Glomerular endothelial cell (primary cell): ENCODE results near the gene HUNK. TPM values are rescaled to one million over a fixed set of nuclear protein-coding genes. Genes with fewer than 3 reads are reported as not detected.
"Not testable (repeated sequence)": the region's sequence is repeated elsewhere in the genome, so short reads cannot be mapped to it uniquely, and the experiment has no call there.

Experiments
- DNase-seq: peaks from one replicate; pipeline ENCODE4 v3.0.0-alpha.2; 2011; ENCODE audit warnings: low read depth, low spot score; ENCODE audit errors: extremely low read depth
- total RNA-seq: library from RNA; depleted of rRNA; stranded (reverse); fragments of >200 nt; gene quantifications from 2 replicates; pipeline ENCODE4 v1.2.3, GENCODE V29; 2015

Gene HUNK
- total RNA-seq, 1 donor from 2014 or later: not detected

GRCh38 chr21:31869750-31870149, 3.1 kb upstream of the HUNK start:
- no peak for DNase-seq

- no peak for DNase-seq
Measured at GRCh38 chr21:31870472-31871193, 2.2 kb upstream of the HUNK start.

GRCh38 chr21:31871371-31871770, 1.4 kb upstream of the HUNK start:
- not testable (repeated sequence) for DNase-seq

- DNase-seq: no peak
Measured at GRCh38 chr21:31872072-31872451, 758 bp upstream of the HUNK start.

GRCh38 chr21:31873275-31873695, 465 bp downstream of the HUNK start:
- DNase-seq: no peak

- no peak for DNase-seq
Measured at GRCh38 chr21:31873696-31874599, 1.1 kb downstream of the HUNK start.

GRCh38 chr21:31874812-31875212, 2.0 kb downstream of the HUNK start:
- DNase-seq: no peak

GRCh38 chr21:31875496-31876015, 2.7 kb downstream of the HUNK start:
- no peak for DNase-seq

GRCh38 chr21:31877463-31877957, 4.7 kb downstream of the HUNK start:
- no peak for DNase-seq

GRCh38 chr21:31878831-31879230, 6.0 kb downstream of the HUNK start:
- no peak for DNase-seq

GRCh38 chr21:31879241-31879650, 6.4 kb downstream of the HUNK start:
- no peak for DNase-seq

GRCh38 chr21:31879911-31880310, 7.1 kb downstream of the HUNK start:
- DNase-seq: no peak

GRCh38 chr21:31880816-31881215, 8.0 kb downstream of the HUNK start:
- no peak for DNase-seq

- no peak for DNase-seq
Measured at GRCh38 chr21:31882711-31883110, 9.9 kb downstream of the HUNK start.

GRCh38 chr21:31885146-31885545, 12.3 kb downstream of the HUNK start:
- no peak for DNase-seq

- DNase-seq: no peak
Measured at GRCh38 chr21:31886915-31887314, 14.1 kb downstream of the HUNK start.

GRCh38 chr21:31887391-31887841, 14.6 kb downstream of the HUNK start:
- DNase-seq: no peak

GRCh38 chr21:31888936-31889371, 16.1 kb downstream of the HUNK start:
- DNase-seq: no peak

- DNase-seq: no peak
Measured at GRCh38 chr21:31889460-31889859, 16.6 kb downstream of the HUNK start.

- no peak for DNase-seq
Measured at GRCh38 chr21:31892686-31893085, 19.9 kb downstream of the HUNK start.

GRCh38 chr21:31893851-31894415, 21.1 kb downstream of the HUNK start:
- DNase-seq: no peak
